ENCODE measurements around the gene C10orf71. TPM values are rescaled to one million over a fixed set of nuclear protein-coding genes. Genes with fewer than 3 reads are reported as not detected.

C10orf71 gene
- total RNA-seq, 1 experiment from 2014 or later, result not detected

- no TSS peak for BruUV-seq (replicated peaks)
- intact Hi-C loops (cut with micrococcal nuclease), result no loop called here
- CTCF ChIA-PET, result interaction anchor here (0.7 kb wide), 1 partner anchor 17 kb away, joined by 3 read pairs; no protein-coding TSS in a partner anchor
- DNase-seq (ENCODE audit: unreplicated experiment), result no peak
- POLR2A ChIA-PET, result no interaction called here
- no peaks in the 10 kb centered on the region for H3K9me3 Mint-ChIP-seq (ENCODE audit: unreplicated experiment)
- TF ChIP-seq CTCF (IDR thresholded peaks at IDR 0.05; ENCODE audit: unreplicated experiment), result no peak
- H3K36me3 Mint-ChIP-seq (ENCODE audit: insufficient read depth, unreplicated experiment), result no peaks in the 10 kb centered on the region
- no peak overlapping the region for H3K4me3 Mint-ChIP-seq (ENCODE audit: unreplicated experiment)
- no peak overlapping the region for H3K27ac Mint-ChIP-seq (ENCODE audit: low read depth, unreplicated experiment)
- H3K4me1 Mint-ChIP-seq (ENCODE audit: insufficient read depth, unreplicated experiment), result no peaks in the 10 kb centered on the region
- peaks cover 45% of the 10 kb centered on the region for H3K27me3 Mint-ChIP-seq (ENCODE audit: insufficient read depth, unreplicated experiment)
Measured at GRCh38 chr10:49289480-49289879, 9.5 kb upstream of the C10orf71 start.

GRCh38 chr10:49290131-49290530 is 8.8 kb upstream of the C10orf71 start:
- Mint-ChIP-seq H3K4me3 (ENCODE audit: unreplicated experiment) (no peak overlapping the region), H3K27me3 (ENCODE audit: insufficient read depth, unreplicated experiment) (peaks cover 45% of the 10 kb centered on the region), H3K27ac (ENCODE audit: low read depth, unreplicated experiment) (no peak overlapping the region), H3K4me1 (ENCODE audit: insufficient read depth, unreplicated experiment) (no peaks in the 10 kb centered on the region), H3K36me3 (ENCODE audit: insufficient read depth, unreplicated experiment) (no peaks in the 10 kb centered on the region), H3K9me3 (ENCODE audit: unreplicated experiment) (no peaks in the 10 kb centered on the region)
- intact Hi-C loops (cut with micrococcal nuclease), result no loop called here
- CTCF ChIA-PET, result interaction anchor here (0.7 kb wide), 1 partner anchor 18 kb away, joined by 3 read pairs; no protein-coding TSS in a partner anchor
- DNase-seq (ENCODE audit: unreplicated experiment), result no peak
- POLR2A ChIA-PET, result interaction anchor here (0.6 kb wide), 2 partner anchors 28 to 241 kb away, joined by 3 read pairs; no protein-coding TSS in a partner anchor
- BruUV-seq (replicated peaks), result no TSS peak
- TF ChIP-seq CTCF (IDR thresholded peaks at IDR 0.05; ENCODE audit: unreplicated experiment), result no peak

- Mint-ChIP-seq H3K36me3 (ENCODE audit: insufficient read depth, unreplicated experiment) (no peaks in the 10 kb centered on the region), H3K9me3 (ENCODE audit: unreplicated experiment) (no peaks in the 10 kb centered on the region), H3K27me3 (ENCODE audit: insufficient read depth, unreplicated experiment) (peaks cover 45% of the 10 kb centered on the region), H3K4me3 (ENCODE audit: unreplicated experiment) (no peak overlapping the region), H3K4me1 (ENCODE audit: insufficient read depth, unreplicated experiment) (no peaks in the 10 kb centered on the region), H3K27ac (ENCODE audit: low read depth, unreplicated experiment) (no peak overlapping the region)
- ChIA-PET POLR2A (interaction anchor here (0.6 kb wide), 2 partner anchors 28 to 241 kb away, joined by 3 read pairs; no protein-coding TSS in a partner anchor), CTCF (no interaction called here)
- intact Hi-C loops (cut with micrococcal nuclease), result no loop called here
- no peak for TF ChIP-seq CTCF (IDR thresholded peaks at IDR 0.05; ENCODE audit: unreplicated experiment)
- DNase-seq (ENCODE audit: unreplicated experiment), result no peak
- BruUV-seq (replicated peaks), result no TSS peak
Measured at GRCh38 chr10:49290607-49291006, 8.4 kb upstream of the C10orf71 start.

GRCh38 chr10:49292565-49293207 is 6.3 kb upstream of the C10orf71 start:
- Mint-ChIP-seq H3K4me1 (ENCODE audit: insufficient read depth, unreplicated experiment) (no peaks in the 10 kb centered on the region), H3K4me3 (ENCODE audit: unreplicated experiment) (no peak overlapping the region), H3K27ac (ENCODE audit: low read depth, unreplicated experiment) (no peak overlapping the region), H3K9me3 (ENCODE audit: unreplicated experiment) (no peaks in the 10 kb centered on the region), H3K27me3 (ENCODE audit: insufficient read depth, unreplicated experiment) (peaks cover 45% of the 10 kb centered on the region), H3K36me3 (ENCODE audit: insufficient read depth, unreplicated experiment) (no peaks in the 10 kb centered on the region)
- DNase-seq (ENCODE audit: unreplicated experiment), result no peak
- CTCF ChIA-PET, result interaction anchor here (0.7 kb wide), 1 partner anchor 91 kb away, joined by 3 read pairs; no protein-coding TSS in a partner anchor
- intact Hi-C loops (cut with micrococcal nuclease), result no loop called here
- POLR2A ChIA-PET, result no interaction called here
- BruUV-seq (replicated peaks), result no TSS peak
- no peak for TF ChIP-seq CTCF (IDR thresholded peaks at IDR 0.05; ENCODE audit: unreplicated experiment)

Measured in MCF 10A (cell line).